Panc1 (cell line): Measurements from ENCODE around the gene LONRF2. TPM values are rescaled to one million over a fixed set of nuclear protein-coding genes. Genes with fewer than 3 reads are reported as not detected.

Experiments used
- ATAC-seq: fragments of 200-7000 bp; cut with Tn5 transposase; 2 replicates; pipeline ENCODE4 v1.9.1; 2020; ENCODE audit warnings: mild to moderate bottlenecking, moderate library complexity
- BruUV-seq: library from RNA; stranded (reverse); fragments of 400-500 nt; replicated peaks from 2 replicates; lab custom pipeline; 2021; lab: Mats Ljungman, UMichigan
- CTCF ChIA-PET: fragments of 300-600 bp; sonication (Branson Sonifier 250); formaldehyde crosslinking; loops from one replicate; lab custom pipeline; 2022; ENCODE audit warnings: antibody characterized with exemption; lab: Charles Lee
- POLR2A ChIA-PET: fragments of 300-600 bp; sonication (Branson Sonifier 250); formaldehyde crosslinking; loops from one replicate; lab custom pipeline; 2022; ENCODE audit warnings: antibody characterized with exemption; lab: Charles Lee
- DNase-seq: peaks from one replicate; pipeline ENCODE4 v3.0.0-alpha.2; 2010; ENCODE audit warnings: low read depth, low spot score
- H3K27ac ChIP-seq: 2 replicates; pipeline ENCODE4 v1.5.1; 2011; ENCODE audit warnings: mild to moderate bottlenecking, low read length, inconsistent platforms
- H3K27me3 ChIP-seq: fragments of 200-500 bp; sonication (Bioruptor generic); 2 replicates; pipeline ENCODE4 v1.6.0; 2014; ENCODE audit warnings: low read length, inconsistent platforms; ENCODE audit not compliant: control insufficient read depth, insufficient read depth
- H3K36me3 ChIP-seq: fragments of 200-500 bp; sonication (Bioruptor generic); 2 replicates; pipeline ENCODE4 v1.5.1; 2014; ENCODE audit warnings: inconsistent platforms, mild to moderate bottlenecking, low read length, moderate library complexity; ENCODE audit not compliant: control insufficient read depth, insufficient read depth
- H3K4me1 ChIP-seq: 2 replicates; pipeline ENCODE4 v1.5.1; 2011; ENCODE audit warnings: inconsistent platforms, mild to moderate bottlenecking, low read length, moderate library complexity; ENCODE audit not compliant: control insufficient read depth, insufficient read depth
- H3K4me3 ChIP-seq, 2 experiments: 2 replicates each; pipeline ENCODE4 v1.5.1; 2011 to 2012; ENCODE audit warnings: low read depth in 2 of 2, low read length in 2 of 2, mild to moderate bottlenecking in 2 of 2, inconsistent platforms in 1 of 2, moderate library complexity in 1 of 2
- H3K9me3 ChIP-seq: fragments of 200-500 bp; sonication (Bioruptor generic); 2 replicates; pipeline ENCODE4 v1.5.1; 2014; ENCODE audit warnings: low read depth, mild to moderate bottlenecking, inconsistent platforms, low read length, moderate library complexity; ENCODE audit not compliant: control insufficient read depth, insufficient read depth
- CTCF ChIP-seq: fragments of 450-650 bp; IDR thresholded peaks from 2 replicates; pipeline ENCODE4 v1.5.1; 2017; ENCODE audit warnings: mild to moderate bottlenecking
- POLR2AphosphoS5 ChIP-seq: IDR thresholded peaks from 2 replicates; pipeline ENCODE4 v1.6.1; 2012; ENCODE audit warnings: mild to moderate bottlenecking, low read depth, low read length, moderate library complexity
- REST ChIP-seq, 2 experiments: IDR thresholded peaks; 2 replicates each; pipeline ENCODE4 v1.6.1; 2011 to 2012; ENCODE audit warnings: low read depth in 2 of 2, control low read depth in 1 of 2, low read length in 1 of 2, mild to moderate bottlenecking in 1 of 2, moderate library complexity in 1 of 2; ENCODE audit not compliant: insufficient read depth in 1 of 2
- SIN3A ChIP-seq: IDR thresholded peaks from 2 replicates; pipeline ENCODE4 v1.6.1; 2012; ENCODE audit warnings: low read depth, mild to moderate bottlenecking, low read length, moderate library complexity, borderline replicate concordance; ENCODE audit not compliant: insufficient read depth
- TCF7L2 ChIP-seq: IDR thresholded peaks from 2 replicates; pipeline ENCODE4 v1.6.1; 2011; ENCODE audit warnings: mild to moderate bottlenecking, low read depth, low read length, inconsistent platforms
- in situ Hi-C: cut with HindIII; loops from 2 replicates; pipeline ENCODE4 v1.10.0; 2016; ENCODE audit warnings: low sequenced_read_pairs, low pct_unique_long_range_greater_than_20kb
- intact Hi-C: fragments of 100-400 bp; cut with micrococcal nuclease; formaldehyde crosslinking; loops from one replicate; pipeline ENCODE4 v1.10.0; 2022; ENCODE audit not compliant: unreplicated experiment
- total RNA-seq: library from RNA; stranded (reverse); gene quantifications from one replicate; pipeline ENCODE4 v1.2.1, GENCODE V29; 2021; ENCODE audit not compliant: unreplicated experiment

LONRF2 gene
- total RNA-seq, 1 experiment from 2014 or later: 12.9 TPM

GRCh38 chr2:100309973-100310719 is 12.2 kb downstream of the LONRF2 start:
- Histone ChIP-seq H3K9me3 (no peaks in the 10 kb centered on the region), H3K36me3 (no peaks in the 10 kb centered on the region), H3K27me3 (no peaks in the 10 kb centered on the region), H3K4me3 (no peak overlapping the region), H3K4me1 (no peaks in the 10 kb centered on the region), H3K27ac (peak overlapping the region; percentile 41; the same call in 1 of the 2 replicates)
- intact Hi-C loops (no loop called here), in situ Hi-C loops (no loop called here)
- DNase-seq (no peak), ATAC-seq (no peak)
- ChIA-PET CTCF (no interaction called here), POLR2A (no interaction called here)
- TF ChIP-seq CTCF (no peak), TCF7L2 (no peak), POLR2AphosphoS5 (no peak), REST (IDR thresholded peaks at IDR 0.05; ENCODE audit: insufficient read depth in 1 of 2, low read depth in 2 of 2, low read length in 1 of 2) (no peak), SIN3A (no peak)
- BruUV-seq: no TSS peak

GRCh38 chr2:100309311-100309710 is 13.0 kb downstream of the LONRF2 start:
- no peak for ATAC-seq
- no peaks in the 10 kb centered on the region for H3K27me3 ChIP-seq
- H3K9me3 ChIP-seq: no peaks in the 10 kb centered on the region
- no TSS peak for BruUV-seq
- intact Hi-C loops: no loop called here
- H3K4me3 ChIP-seq: no peak overlapping the region
- H3K27ac ChIP-seq: no peak overlapping the region
- in situ Hi-C loops: no loop called here
- ChIA-PET CTCF (no interaction called here), POLR2A (no interaction called here)
- no peak for DNase-seq
- TF ChIP-seq SIN3A: no peak
- no peak for TF ChIP-seq TCF7L2
- no peak for TF ChIP-seq REST (IDR thresholded peaks at IDR 0.05; ENCODE audit: insufficient read depth in 1 of 2, low read depth in 2 of 2, low read length in 1 of 2)
- no peak for TF ChIP-seq POLR2AphosphoS5
- TF ChIP-seq CTCF: no peak
- H3K4me1 ChIP-seq: no peaks in the 10 kb centered on the region
- H3K36me3 ChIP-seq: no peaks in the 10 kb centered on the region
